HUES6 (cell line): ENCODE data around the gene ZNF860.

Experiments used
- H3K27ac ChIP-seq: 2 replicates; pipeline ENCODE4 v1.7.0; 2013; ENCODE audit warnings: low read depth, mild to moderate bottlenecking, low read length, inconsistent platforms
- H3K27me3 ChIP-seq: 2 replicates; pipeline ENCODE4 v1.6.1; 2013; ENCODE audit warnings: low read length; ENCODE audit not compliant: control insufficient read depth, insufficient read depth
- H3K36me3 ChIP-seq: 2 replicates; pipeline ENCODE4 v1.6.1; 2013; ENCODE audit warnings: low read length; ENCODE audit not compliant: control insufficient read depth, insufficient read depth
- H3K4me1 ChIP-seq: 2 replicates; pipeline ENCODE4 v1.6.1; 2013; ENCODE audit warnings: low read length; ENCODE audit not compliant: control insufficient read depth, insufficient read depth
- H3K4me3 ChIP-seq: 2 replicates; pipeline ENCODE4 v1.5.1; 2013; ENCODE audit warnings: low read depth, low read length
- H3K9ac ChIP-seq: one replicate; pipeline ENCODE4 v1.6.1; 2013; ENCODE audit warnings: mild to moderate bottlenecking, low read length
- H3K9me3 ChIP-seq: 2 replicates; pipeline ENCODE4 v1.6.1; 2013; ENCODE audit warnings: low read depth, low read length; ENCODE audit not compliant: control insufficient read depth, insufficient read depth

ZNF860 gene

GRCh38 chr3:31960793-31961431 is 20.6 kb upstream of the ZNF860 start:
- Histone ChIP-seq H3K27me3 (no peaks in the 10 kb centered on the region), H3K27ac (peak overlapping the region; percentile 75), H3K4me3 (peak overlapping the region; percentile 39), H3K4me1 (peaks cover 42% of the 10 kb centered on the region), H3K36me3 (no peaks in the 10 kb centered on the region), H3K9me3 (peaks cover 4% of the 10 kb centered on the region), H3K9ac (peak overlapping the region; percentile 54)

- Histone ChIP-seq H3K9me3 (no peaks in the 10 kb centered on the region), H3K36me3 (no peaks in the 10 kb centered on the region), H3K4me1 (peaks cover 41% of the 10 kb centered on the region), H3K4me3 (no peak overlapping the region), H3K9ac (no peak overlapping the region), H3K27me3 (no peaks in the 10 kb centered on the region), H3K27ac (no peak overlapping the region)
Observed at GRCh38 chr3:31962801-31963205, 18.7 kb upstream of the ZNF860 start.

- Histone ChIP-seq H3K27me3 (no peaks in the 10 kb centered on the region), H3K4me1 (peaks cover 32% of the 10 kb centered on the region), H3K9me3 (no peaks in the 10 kb centered on the region), H3K4me3 (no peak overlapping the region), H3K27ac (no peak overlapping the region), H3K9ac (no peak overlapping the region), H3K36me3 (no peaks in the 10 kb centered on the region)
Observed at GRCh38 chr3:31966978-31967591, 14.5 kb upstream of the ZNF860 start.

- peaks cover 31% of the 10 kb centered on the region for H3K4me1 ChIP-seq
- H3K9ac ChIP-seq: no peak overlapping the region
- H3K27me3 ChIP-seq: no peaks in the 10 kb centered on the region
- no peaks in the 10 kb centered on the region for H3K36me3 ChIP-seq
- H3K4me3 ChIP-seq: no peak overlapping the region
- no peaks in the 10 kb centered on the region for H3K9me3 ChIP-seq
- no peak overlapping the region for H3K27ac ChIP-seq
Observed at GRCh38 chr3:31967592-31967991, 14.0 kb upstream of the ZNF860 start.

- peak overlapping the region; percentile 34 for H3K27ac ChIP-seq
- H3K36me3 ChIP-seq: no peaks in the 10 kb centered on the region
- peaks cover 27% of the 10 kb centered on the region for H3K4me1 ChIP-seq
- H3K9ac ChIP-seq: no peak overlapping the region
- H3K9me3 ChIP-seq: no peaks in the 10 kb centered on the region
- H3K27me3 ChIP-seq: no peaks in the 10 kb centered on the region
- no peak overlapping the region for H3K4me3 ChIP-seq
Observed at GRCh38 chr3:31968369-31968926, 13.1 kb upstream of the ZNF860 start.

GRCh38 chr3:31968927-31969418 is 12.6 kb upstream of the ZNF860 start:
- Histone ChIP-seq H3K9ac (no peak overlapping the region), H3K4me1 (peaks cover 27% of the 10 kb centered on the region), H3K27ac (peak overlapping the region; percentile 34), H3K27me3 (no peaks in the 10 kb centered on the region), H3K9me3 (no peaks in the 10 kb centered on the region), H3K36me3 (no peaks in the 10 kb centered on the region), H3K4me3 (no peak overlapping the region)

- H3K27ac ChIP-seq: no peak overlapping the region
- H3K27me3 ChIP-seq: no peaks in the 10 kb centered on the region
- H3K4me3 ChIP-seq: no peak overlapping the region
- no peaks in the 10 kb centered on the region for H3K9me3 ChIP-seq
- no peak overlapping the region for H3K9ac ChIP-seq
- peaks cover 27% of the 10 kb centered on the region for H3K4me1 ChIP-seq
- no peaks in the 10 kb centered on the region for H3K36me3 ChIP-seq
Observed at GRCh38 chr3:31971607-31972006, 9.9 kb upstream of the ZNF860 start.

GRCh38 chr3:31973081-31973480 is 8.5 kb upstream of the ZNF860 start:
- Histone ChIP-seq H3K27ac (no peak overlapping the region), H3K9me3 (no peaks in the 10 kb centered on the region), H3K9ac (no peak overlapping the region), H3K4me1 (peaks cover 25% of the 10 kb centered on the region), H3K4me3 (no peak overlapping the region), H3K27me3 (no peaks in the 10 kb centered on the region), H3K36me3 (no peaks in the 10 kb centered on the region; the same call in 1 of the 2 replicates)

GRCh38 chr3:31973837-31974236 is 7.7 kb upstream of the ZNF860 start:
- no peak overlapping the region for H3K27ac ChIP-seq

GRCh38 chr3:31974471-31974870 is 7.1 kb upstream of the ZNF860 start:
- Histone ChIP-seq H3K36me3 (no peaks in the 10 kb centered on the region; the same call in 1 of the 2 replicates), H3K4me3 (no peak overlapping the region), H3K9me3 (no peaks in the 10 kb centered on the region), H3K9ac (no peak overlapping the region), H3K4me1 (peaks cover 14% of the 10 kb centered on the region), H3K27ac (no peak overlapping the region), H3K27me3 (no peaks in the 10 kb centered on the region)

More at GRCh38 chr3:31973837-31974236, 7.7 kb upstream of the ZNF860 start:
- no peaks in the 10 kb centered on the region for H3K27me3 ChIP-seq
- H3K9ac ChIP-seq: no peak overlapping the region
- no peak overlapping the region for H3K4me3 ChIP-seq
- H3K9me3 ChIP-seq: no peaks in the 10 kb centered on the region
- H3K4me1 ChIP-seq: peaks cover 18% of the 10 kb centered on the region
- H3K36me3 ChIP-seq: no peaks in the 10 kb centered on the region; the same call in 1 of the 2 replicates

GRCh38 chr3:31974964-31975363 is 6.6 kb upstream of the ZNF860 start:
- H3K27ac ChIP-seq: no peak overlapping the region

More at GRCh38 chr3:31974964-31975363, 6.6 kb upstream of the ZNF860 start:
- Histone ChIP-seq H3K9ac (no peak overlapping the region), H3K4me3 (no peak overlapping the region), H3K36me3 (no peaks in the 10 kb centered on the region; the same call in 1 of the 2 replicates), H3K4me1 (peaks cover 13% of the 10 kb centered on the region), H3K27me3 (no peaks in the 10 kb centered on the region), H3K9me3 (no peaks in the 10 kb centered on the region)
